ENCODE data around the gene PXK.
"Not testable (repeated sequence)": the region's sequence is repeated elsewhere in the genome, so short reads cannot be mapped to it uniquely, and the experiment has no call there.

Gene PXK

DNA sequence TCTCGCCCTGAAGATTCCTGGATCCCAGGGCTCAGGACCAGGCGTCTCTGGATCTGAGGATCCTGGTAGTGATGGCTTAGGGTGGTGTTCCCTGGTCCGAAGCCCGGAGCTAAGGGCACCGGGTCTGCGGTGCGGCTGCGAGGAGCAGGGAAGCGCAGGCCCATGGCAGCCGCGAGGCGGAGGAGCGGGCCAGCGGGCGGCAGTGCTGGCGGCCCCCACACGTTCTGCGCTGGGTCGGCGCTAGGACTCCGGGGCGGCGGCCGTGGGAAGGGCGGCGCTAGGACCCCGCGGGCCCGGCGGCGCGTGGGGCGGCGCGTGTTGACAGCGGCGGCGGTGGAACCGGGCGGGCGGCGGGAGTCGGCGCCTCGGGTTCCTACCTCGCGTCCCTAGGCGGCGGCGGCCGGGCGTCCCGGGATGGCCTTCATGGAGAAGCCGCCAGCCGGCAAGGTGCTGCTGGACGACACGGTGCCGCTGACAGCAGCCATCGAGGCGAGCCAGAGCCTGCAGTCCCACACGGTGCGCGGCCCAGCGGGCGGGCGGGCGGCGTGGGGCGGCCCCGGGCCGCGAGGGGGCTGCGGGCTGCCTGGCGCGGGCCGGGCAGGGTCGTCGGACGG is at the start of gene PXK:
PXK (plus strand) TSS at position 318 of the 614 bp plus-strand sequence; CDS start at position 415, 97 bp downstream.
- peak; percentile 51 for DNase-seq

- DNase-seq = no peak
Measured at GRCh38 chr3:58285334-58285733, 47.4 kb upstream of the PXK start.

GRCh38 chr3:58287354-58287753 is 45.3 kb upstream of the PXK start:
- no peak for DNase-seq

GRCh38 chr3:58288011-58288728 is 44.5 kb upstream of the PXK start:
- DNase-seq = no peak

DNA sequence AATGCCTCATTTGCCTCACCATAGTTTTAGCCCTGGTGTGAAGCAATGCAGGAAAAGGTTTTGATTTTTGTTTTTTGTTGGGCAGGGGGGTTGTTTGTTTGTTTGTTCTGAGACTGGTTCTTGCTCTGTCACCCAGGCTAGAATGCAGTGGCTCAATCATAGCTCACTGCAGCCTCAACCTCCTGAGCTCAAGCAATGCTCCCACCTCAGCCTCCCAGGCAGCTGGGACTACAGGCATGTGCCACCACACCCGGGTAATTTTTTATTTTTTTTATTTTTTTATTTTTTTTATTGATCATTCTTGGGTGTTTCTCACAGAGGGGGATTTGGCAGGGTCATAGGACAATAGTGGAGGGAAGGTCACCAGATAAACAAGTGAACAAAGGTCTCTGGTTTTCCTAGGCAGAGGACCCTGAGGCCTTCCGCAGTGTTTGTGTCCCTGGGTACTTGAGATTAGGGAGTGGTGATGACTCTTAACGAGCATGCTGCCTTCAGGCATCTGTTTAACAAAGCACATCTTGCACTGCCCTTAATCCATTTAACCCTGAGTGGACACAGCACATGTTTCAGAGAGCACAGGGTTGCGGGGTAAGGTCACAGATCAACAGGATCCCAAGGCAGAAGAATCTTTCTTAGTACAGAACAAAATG is 43.6 kb upstream of the PXK start:
- DNase-seq = not testable (repeated sequence)

GRCh38 chr3:58290446-58290845 is 42.2 kb upstream of the PXK start:
- DNase-seq = not testable (repeated sequence)

DNA sequence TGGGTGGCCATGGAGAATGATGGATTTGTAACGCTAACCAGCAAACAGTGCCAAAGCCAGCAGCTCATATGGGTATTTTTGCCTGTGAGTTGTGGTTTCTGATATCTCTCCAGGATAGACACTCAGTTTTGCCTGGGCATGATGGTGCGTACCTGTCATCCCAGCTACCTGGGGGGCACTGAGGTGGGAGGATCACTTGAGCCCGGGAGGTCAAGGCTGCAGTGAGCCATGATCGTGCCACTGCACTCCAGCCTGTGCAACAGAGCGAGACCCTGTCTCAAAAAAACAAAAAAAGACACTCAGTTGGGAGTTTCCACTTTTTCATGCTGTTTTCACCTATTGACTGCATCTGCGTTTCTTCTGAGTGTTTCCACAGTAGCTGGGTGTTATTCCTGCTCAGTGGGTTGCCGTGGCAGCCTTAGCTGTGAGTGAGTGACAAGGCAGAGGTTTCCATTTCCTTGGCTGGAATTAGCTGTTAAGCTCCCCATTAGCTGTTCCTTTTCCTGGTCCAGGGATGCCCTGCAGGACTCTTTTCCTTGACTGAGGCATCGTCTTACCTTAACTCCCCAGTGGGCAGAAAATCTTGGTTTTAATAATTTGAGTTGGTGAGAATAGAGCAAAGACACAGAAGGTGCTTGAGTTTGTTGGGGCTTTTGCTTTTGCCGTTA is 40.9 kb upstream of the PXK start:
- DNase-seq = no peak

- no peak for DNase-seq
Measured at GRCh38 chr3:58292866-58293265, 39.8 kb upstream of the PXK start.

- no peak for DNase-seq
Measured at GRCh38 chr3:58293516-58293915, 39.2 kb upstream of the PXK start.

- no peak for DNase-seq
Measured at GRCh38 chr3:58296269-58296668, 36.4 kb upstream of the PXK start.

- no peak for DNase-seq
Measured at GRCh38 chr3:58296843-58297242, 35.8 kb upstream of the PXK start.

DNA sequence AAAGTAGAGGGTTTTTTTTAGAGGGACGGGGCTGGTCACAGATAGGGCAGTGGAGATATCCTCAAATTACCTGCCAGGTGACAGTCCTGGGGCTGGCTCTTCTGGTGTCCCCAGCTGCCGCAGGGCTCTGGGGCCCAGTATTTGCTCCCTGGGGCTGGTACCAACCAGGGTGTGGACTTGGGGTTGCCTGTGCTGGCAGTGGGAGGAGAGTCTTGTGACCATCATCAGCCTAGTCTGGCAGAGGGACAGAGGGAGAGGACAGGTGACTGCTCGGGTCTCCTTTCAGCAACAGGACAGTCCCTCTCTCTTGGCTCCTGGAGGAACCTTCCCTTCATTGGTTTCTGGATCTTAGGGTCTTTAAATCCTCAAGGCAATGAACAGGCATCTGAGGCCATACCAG is 34.5 kb upstream of the PXK start:
- no peak for DNase-seq

- DNase-seq = no peak
Measured at GRCh38 chr3:58299075-58299474, 33.6 kb upstream of the PXK start.

GRCh38 chr3:58299839-58300516 is 32.7 kb upstream of the PXK start:
- no peak for DNase-seq

GRCh38 chr3:58305882-58306711 is 26.6 kb upstream of the PXK start, which contains the start of the genes HTD2 and RPP14:
TSS of gene HTD2 (plus strand) at chr3:58306520. CDS start at chr3:58317614, 11,094 bp downstream.
TSS of gene RPP14 (plus strand) at chr3:58306245. CDS start at chr3:58310330, 4,085 bp downstream.
- peak; percentile 92 for DNase-seq

- DNase-seq = no peak
Measured at GRCh38 chr3:58307639-58308215, 25.0 kb upstream of the PXK start.

GRCh38 chr3:58308728-58309127 is 24.0 kb upstream of the PXK start:
- no peak for DNase-seq

- no peak for DNase-seq
Measured at GRCh38 chr3:58317811-58318210, 14.9 kb upstream of the PXK start.

- no peak for DNase-seq
Measured at GRCh38 chr3:58321791-58322190, 10.9 kb upstream of the PXK start.

DNA sequence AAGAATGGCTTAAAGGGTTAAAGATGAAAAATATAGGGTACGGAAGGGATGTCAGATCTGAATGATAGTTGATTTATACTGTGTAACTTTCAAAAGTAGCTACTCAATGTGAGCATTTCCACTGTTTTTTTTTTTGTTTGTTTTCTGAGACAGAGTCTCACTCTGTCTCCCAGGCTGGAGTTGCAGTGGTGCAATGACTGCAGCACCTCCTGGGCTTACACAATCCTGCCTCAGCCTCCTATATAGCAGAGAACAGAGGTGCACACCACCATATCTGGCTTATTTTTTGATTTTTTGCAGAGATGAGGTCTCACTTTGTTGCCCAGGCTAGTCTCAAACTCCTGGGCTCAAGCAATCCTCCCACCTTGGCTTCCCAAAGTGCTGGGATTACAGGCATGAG is 9.9 kb upstream of the PXK start:
- DNase-seq = no peak

Data from NK-92 treated with Interleukin-12 subunit alpha and Interleukin-12 subunit beta, amount 100 ng/mL, for 24 hours (cell line).